Activated CD4-positive, alpha-beta T cell treated with anti-CD3 and anti-CD28 coated beads, Interleukin-2, amount 50 U/mL, for 48 hours (primary cell): Measurements from ENCODE around the gene LYRM9.
"Not testable (repeated sequence)": the region's sequence is repeated elsewhere in the genome, so short reads cannot be mapped to it uniquely, and the experiment has no call there.

Experiments used
- DNase-seq, 2 experiments: peaks; one replicate each; pipeline ENCODE4 v3.0.0-alpha.2; 2020

The LYRM9 gene

DNA sequence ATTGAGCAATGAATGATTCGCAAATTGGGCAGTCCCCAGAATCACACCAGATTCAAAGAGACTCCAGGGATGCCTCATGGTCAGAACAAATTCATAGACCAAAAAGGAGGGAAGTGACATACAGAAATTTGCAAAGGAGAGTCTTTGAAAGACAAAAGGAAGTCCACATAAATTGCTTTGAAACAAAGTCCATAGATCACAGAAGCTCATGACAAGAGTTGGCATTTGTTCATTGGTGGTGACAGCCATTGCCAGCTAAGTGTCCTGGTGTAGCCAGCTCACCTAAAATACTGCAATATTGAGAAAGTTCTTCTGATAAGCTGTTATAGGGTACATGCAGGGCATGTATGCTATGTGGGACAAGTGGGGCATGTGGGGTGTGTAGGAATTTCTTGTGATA lies 55.4 kb downstream of the LYRM9 start:
- not testable (repeated sequence) for DNase-seq

DNA sequence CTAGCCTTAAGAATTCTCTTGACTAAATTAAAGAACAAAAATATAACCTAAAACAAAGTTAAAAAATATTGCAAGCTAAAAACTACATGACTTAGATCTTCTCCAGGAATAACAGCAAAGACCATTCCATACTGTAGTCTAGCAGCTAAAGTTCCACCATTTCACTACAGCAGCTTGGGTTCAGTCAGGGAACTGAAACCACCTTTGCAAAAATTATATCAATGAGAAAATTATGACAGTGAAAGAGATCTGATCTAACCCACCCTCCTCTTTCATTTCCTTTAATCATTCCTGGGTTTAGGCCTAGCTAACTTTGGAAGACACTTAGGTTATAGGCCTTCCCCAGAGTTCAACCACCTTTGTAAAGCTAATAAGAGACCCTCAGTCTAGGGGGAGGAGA lies 56.5 kb downstream of the LYRM9 start:
- DNase-seq = no peak

DNA sequence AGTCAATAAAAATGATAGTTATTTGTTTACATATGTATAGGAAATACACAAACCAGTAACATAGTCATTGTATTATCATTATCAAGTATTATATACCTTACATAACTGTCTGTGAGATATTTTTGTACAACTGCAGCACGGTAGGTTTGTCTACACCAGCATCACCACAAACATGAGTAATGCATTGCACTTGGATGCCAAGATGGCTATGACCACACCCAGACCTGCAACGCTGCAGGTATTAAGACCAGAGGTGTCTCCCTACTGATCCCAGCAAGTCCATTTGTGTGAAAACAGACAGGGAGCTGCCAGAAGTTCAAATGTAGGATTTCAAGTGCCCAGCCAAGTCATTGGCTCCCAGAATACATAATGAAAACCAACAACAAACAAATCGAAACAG lies 58.6 kb downstream of the LYRM9 start:
- DNase-seq = no peak

DNA sequence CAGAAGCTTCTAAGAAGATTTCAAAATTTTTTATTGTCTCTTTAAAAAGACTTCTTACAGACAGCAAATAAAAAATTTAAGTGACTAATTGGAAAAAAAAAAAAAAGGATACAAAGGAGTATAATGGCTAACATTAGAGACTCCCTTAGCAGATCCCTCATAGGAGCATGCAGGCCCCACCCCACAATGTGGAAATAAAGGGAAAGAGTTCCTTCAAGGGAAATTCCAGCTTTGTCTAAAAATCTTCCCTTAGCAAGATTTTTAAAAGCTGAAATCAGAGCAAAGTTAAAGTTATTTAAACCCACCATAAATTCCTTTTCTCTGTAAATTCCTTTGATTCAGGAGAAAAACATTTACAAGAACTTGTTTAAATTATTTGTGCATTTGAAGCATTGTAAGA lies 60.3 kb downstream of the LYRM9 start:
- DNase-seq = no peak

GRCh38 chr17:27829888-27830287 lies 63.3 kb downstream of the LYRM9 start:
- DNase-seq = not testable (repeated sequence)

- not testable (repeated sequence) for DNase-seq
These were observed 63.9 kb downstream of the LYRM9 start for GRCh38 chr17:27829143-27829711.
